ENCODE measurements around the gene DPY19L1.
"Not testable (repeated sequence)": the region's sequence is repeated elsewhere in the genome, so short reads cannot be mapped to it uniquely, and the experiment has no call there.

The DPY19L1 gene

DNA sequence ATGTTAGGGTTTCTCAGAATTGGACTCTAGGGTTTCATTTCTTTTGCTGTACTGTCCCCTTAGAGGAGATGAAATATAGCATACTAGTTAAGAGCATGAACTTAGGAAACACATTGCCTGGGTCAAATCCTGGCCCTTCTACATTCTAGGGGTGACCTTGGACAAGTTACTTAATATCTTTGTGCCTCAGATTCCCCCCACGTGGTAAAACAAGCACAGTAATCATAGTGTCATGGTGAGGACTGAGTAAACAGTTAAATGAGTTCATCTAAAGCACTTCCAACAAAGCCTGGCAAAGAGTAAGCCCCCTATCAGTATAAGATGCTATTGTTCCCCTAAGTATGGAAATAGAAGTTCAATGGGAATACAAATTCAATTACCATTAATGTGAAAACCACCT lies 5.1 kb downstream of the DPY19L1 start:
- DNase-seq: no peak

DNA sequence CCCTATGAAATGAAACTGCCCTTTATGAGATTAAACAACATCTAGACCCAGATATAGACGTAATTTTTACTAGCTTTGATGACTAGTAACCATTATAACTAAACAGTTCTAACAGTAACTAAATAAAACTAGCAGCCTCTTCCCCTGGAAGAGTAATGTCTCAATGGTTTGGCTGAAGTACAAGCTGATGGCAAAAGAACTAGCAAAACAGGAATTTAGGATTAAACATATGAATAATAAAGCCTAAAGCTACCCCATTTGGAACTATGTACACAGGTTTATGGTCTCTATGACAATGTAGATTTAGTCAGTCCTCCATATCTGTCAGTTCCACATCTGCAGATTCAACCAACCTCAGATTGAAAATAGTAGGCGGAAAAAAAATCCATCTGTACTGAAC lies 6.4 kb downstream of the DPY19L1 start:
- no peak for DNase-seq

GRCh38 chr7:35029311-35029710 lies 8.0 kb downstream of the DPY19L1 start:
- DNase-seq: no peak

DNA sequence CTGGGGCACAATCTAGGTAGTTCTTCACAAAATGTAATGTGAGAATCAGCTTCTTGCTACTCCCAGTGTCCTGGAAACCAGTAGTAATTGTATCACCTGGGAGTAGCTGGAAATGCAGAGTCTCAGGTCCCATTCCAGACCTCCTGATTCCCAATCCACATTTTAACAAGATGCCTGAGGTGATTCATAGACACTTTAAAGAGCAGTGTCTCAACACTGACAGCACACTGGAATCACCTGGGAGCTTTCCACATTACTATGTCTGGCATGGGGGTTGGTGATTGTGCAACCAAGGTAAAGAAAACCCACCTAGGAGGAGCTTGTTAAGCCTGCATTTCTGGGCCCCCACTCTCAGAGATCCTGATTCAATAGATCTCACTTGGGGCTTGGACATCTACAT lies 11.1 kb downstream of the DPY19L1 start:
- no peak for DNase-seq

DNA sequence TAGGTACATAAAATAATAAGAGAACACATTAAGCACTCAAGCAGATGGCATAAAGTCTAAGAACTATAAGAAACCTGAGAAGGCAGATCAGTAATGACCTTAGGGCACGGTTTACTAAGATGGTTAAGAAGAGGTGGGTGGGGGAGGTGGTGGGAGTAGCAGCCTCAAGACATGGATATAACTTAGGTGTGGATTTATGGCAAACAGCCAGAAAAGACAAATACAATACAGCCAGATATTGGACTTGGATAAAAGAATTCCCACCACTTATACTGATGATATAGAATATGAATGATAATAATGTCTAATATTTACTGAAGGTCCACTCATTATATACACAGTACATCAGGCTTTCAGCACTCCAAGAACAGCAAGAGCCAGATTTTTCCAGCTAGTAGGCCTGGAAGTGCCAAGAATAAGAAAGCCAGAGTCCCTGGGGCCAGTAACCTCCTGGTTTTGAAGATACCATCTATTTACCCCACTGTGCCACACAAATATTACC lies 11.9 kb downstream of the DPY19L1 start:
- DNase-seq: no peak

DNA sequence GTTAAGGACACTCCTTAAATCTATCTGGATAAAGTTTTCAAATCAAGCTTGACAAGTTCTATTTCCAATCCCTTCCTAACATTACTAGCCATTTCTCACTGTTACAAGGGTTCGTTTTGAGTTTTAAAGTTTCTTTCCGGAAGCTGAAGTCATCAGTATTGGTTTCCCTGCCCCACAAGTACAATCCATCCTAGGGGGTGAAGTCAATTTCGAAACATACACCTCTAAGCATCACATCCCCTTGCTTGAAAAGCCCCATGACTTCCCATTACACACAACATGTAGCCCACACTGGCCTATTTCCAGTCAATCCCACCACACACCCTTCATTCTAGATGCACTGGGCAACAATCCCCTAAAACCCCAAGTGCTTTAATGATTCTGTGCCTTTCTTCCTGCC lies 13.0 kb downstream of the DPY19L1 start:
- no peak for DNase-seq

GRCh38 chr7:35022725-35023124 lies 14.6 kb downstream of the DPY19L1 start:
- DNase-seq: no peak

- DNase-seq: no peak
Measured at GRCh38 chr7:35021445-35021844, 15.8 kb downstream of the DPY19L1 start.

DNA sequence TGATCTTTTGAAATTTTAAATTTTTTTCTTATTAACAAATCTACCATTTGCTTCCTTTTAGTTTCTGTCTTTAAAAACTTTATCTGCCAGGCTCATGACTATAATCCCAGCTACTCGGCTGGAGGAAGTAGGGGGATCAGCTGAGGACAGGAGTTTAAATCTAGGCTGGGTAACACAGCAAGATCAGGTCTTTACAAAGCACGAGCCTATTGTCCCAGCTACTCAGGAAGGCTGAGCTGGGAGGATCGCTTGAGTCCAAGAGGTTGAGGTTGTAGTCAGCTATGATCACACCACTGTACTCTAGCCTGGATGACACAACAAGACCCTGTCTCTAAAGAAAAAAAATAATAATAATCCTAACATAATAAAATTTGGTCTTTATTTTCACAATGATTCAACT lies 17.5 kb downstream of the DPY19L1 start:
- DNase-seq: no peak

DNA sequence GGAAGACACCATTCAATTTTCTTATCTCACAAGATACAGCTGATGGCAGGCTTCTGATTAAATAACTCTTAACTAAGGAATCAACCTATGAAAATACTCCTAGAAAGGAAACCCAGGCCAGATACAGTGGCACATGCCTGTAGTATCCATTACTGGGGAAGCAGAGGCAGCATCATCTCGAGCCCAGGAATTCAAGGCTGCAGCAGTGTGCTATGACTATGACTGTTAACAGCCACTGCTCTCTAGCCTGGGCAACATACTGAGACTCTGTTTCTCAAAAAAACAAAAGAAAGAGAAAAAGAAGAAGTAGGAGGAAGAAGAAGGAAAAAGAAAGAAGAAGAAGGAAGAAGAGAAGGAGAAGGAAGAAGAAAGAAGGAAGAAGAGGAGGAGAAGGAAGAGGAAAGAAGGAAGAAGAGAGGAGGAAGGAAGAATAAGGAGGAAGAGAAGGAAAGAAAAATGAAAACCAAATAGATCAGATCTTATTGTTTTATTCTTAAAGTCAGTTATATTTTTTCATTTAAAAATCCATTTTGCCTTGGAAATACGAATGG lies 18.0 kb downstream of the DPY19L1 start:
- DNase-seq: no peak

- no peak for DNase-seq
Measured at GRCh38 chr7:35015346-35015859, 21.9 kb downstream of the DPY19L1 start.

- DNase-seq: no peak
Measured at GRCh38 chr7:35012160-35012559, 25.1 kb downstream of the DPY19L1 start.

GRCh38 chr7:35011085-35011484 lies 26.2 kb downstream of the DPY19L1 start:
- no peak for DNase-seq

DNA sequence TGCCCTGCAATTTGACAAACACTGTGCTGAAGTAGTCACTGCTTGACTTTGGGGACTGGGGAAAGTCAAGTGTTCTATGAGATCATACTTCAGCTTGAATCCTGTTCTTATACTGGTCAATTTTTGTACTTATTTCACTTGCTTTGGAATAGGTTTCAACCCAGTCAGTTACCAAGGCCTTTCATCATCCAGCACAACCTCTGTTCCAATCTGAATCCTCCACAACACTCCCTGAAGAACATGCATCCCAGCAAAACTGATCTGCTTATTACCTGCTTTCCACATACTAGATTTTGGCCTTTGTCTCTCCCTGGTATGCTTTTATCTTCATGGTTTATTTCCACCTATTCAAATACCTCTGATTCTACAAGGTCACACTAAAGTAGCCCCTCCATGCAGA lies 29.5 kb downstream of the DPY19L1 start:
- no peak for DNase-seq

DNA sequence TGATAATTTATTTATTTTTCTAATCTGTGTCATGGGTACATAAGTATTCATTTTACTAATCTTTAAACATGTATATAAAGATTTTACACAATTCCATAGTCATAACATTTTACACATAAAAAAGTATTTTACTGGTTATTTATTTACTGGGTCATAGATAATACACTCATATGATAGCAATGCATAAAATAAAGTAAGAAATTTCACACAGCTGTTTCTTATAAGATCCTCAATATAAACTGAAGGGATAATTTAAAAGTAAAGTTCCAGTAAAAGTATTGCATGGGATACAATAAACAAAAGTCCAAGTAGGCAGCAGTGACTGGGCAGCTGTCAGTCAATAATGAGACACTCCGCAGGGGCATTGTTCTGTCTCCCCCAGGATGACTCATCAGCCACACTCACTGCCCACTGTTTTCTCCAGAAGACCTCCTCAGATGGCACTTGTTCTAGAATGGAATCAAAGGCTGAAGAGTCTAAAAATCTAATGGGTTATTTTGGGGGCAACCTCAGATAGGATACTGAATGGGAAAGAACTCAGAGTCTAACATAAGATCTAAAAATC lies 32.7 kb downstream of the DPY19L1 start:
- DNase-seq: no peak

- no peak for DNase-seq
Measured at GRCh38 chr7:35003679-35004303, 33.5 kb downstream of the DPY19L1 start.

DNA sequence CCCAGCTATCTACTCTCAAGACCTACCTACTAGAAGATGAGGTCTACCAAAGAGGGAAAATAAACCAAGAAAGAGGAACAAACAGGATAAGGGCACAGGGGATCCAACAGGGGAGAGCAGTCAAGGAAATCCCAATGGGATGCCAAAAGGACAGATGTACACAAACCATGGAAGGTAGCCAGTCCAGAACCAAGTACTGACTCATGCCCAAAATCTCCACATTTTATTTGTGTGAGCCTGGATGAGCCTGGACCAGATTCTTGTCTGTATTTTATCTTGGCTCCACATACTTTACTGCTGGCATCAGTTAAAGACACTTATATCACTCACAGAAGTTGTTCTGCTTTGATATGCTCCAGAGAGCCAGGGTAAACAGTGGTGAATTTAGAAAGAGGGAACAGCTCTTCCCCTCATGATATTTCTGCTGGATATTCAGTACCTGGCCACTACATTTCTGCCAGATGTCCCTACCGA lies 34.1 kb downstream of the DPY19L1 start:
- DNase-seq: not testable (repeated sequence)

DNA sequence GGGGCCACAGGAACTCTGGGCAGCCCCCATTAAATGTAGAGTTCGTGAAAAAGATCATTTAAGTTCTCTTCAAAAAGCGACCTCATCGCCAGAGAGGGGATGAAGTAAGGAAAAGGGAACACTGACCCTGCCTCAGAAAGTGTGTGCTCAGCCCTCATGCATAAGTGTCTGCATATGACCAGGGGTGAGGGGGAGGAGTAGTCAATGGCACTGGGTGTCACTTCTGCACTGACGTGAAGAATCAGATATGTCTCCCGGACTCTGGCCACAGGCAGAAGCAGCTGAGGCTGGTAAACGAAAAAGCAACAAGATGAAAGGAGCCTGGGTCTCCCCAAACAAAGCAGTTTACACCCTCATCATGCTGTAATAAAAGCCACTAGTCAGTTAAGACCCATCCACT lies 39.0 kb downstream of the DPY19L1 start:
- not testable (repeated sequence) for DNase-seq

DNA sequence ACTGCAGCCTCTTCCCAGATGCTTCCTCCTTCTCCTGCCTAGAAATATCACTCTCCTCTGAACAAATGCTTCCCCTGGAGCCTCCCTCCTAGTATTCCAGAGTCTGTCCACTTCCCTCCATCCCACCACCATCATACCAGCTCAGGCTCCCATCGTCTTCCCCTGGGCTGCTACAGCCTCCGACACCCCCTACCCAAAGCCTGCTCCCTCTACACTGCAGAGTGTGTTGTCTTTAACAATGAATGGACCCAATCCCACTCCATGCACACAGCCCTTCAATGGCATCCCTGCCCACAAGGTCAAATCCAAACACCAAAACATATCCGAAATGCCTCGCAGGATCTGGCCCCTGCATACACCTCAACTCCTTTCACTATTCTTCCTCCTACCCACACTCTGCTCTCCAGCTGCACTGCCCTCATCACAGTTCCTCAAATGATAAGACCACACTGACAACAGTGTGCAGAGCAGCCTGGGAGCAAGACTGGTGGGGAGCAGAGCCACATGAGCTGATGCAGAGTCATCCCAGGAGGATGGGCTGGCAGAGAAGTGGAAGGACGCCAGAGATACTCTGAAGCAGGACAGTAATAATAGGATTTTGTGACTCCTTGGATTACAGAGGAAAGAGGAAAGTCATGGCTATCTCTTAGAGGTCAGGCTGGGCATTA lies 40.7 kb downstream of the DPY19L1 start:
- not testable (repeated sequence) for DNase-seq

DNA sequence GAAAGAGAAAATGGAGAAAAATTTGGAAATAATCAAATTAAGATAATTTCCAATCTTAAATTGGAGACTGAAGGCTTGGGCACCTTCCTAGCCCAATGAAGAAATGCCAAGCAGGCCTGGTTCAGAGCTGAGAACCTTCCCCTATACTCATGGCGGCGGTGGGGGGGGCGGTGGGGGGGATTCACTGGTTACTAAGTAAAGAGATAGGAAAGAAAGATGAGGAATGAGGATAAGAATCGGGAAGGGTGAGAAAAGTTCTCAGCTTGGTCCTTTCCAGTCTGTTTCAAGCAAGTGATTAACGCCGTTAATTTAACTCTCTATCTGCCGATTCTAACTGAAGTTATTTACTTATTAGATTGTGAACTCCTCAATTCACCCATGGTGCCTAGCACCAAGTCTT lies 41.5 kb downstream of the DPY19L1 start:
- no peak for DNase-seq

DNA sequence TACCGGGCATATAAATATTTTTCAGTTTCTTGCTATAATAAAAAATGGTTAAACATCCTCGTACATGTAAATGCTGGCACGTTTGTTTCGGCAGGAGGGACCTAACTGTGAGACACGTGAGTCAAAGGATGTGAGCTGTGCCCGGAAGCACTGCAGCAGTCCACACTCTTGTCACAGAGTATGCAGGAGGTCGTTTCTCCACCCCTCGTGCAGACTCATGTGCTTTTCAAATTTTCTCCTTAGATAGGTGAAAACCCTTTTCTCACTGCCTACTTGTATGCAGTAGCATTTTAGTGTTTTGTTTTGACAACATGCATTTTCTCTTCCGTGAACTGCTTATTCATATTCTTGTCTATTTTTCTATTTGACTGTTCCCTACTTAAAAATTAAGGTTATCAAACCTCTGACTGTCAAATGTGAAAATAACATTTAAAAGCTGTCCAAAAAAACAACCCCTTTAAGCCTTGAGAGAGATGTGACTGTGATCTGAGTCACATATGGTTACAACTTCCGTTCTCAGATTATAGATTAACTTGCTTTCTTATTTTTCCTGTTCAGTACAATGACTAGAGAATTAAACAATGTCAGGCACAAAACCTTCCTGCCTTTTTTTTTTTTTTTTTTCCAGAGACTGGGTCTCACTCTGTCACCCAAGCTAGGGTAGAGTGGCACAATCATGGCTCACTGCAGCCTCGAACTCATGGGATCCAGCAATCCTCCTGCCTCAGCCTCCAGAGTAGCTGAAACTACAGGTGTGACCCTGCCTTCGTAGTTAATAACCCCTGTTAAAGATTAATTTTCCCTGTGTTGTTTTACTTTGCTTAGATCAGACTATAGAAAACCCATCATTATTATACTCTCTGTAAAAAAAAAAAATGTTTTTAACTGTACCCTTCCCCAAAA lies 45.1 kb downstream of the DPY19L1 start:
- DNase-seq: peak; percentile 48

- DNase-seq: not testable (repeated sequence)
Measured at GRCh38 chr7:34988442-34989125, 48.7 kb downstream of the DPY19L1 start.

Data from stimulated activated CD4-positive, alpha-beta T cell treated with anti-CD3 and anti-CD28 coated beads, Interleukin-4, amount 100 ng/mL, for 1 hour (primary cell).